Activated CD8-positive, alpha-beta T cell treated with anti-CD3 and anti-CD28 coated beads for 36 hours (primary cell): Measurements from ENCODE around the gene TMEM98. TPM values are rescaled to one million over a fixed set of nuclear protein-coding genes. Genes with fewer than 3 reads are reported as not detected.

Experiments used
- ATAC-seq: fragments of 200-7000 bp; cut with Tn5 transposase; one replicate; pipeline ENCODE4 v1.10.0; 2021; ENCODE audit warnings: mild to moderate bottlenecking, moderate library complexity
- CTCF ChIA-PET: fragments of 350-600 bp; sonication (Branson Sonifier 250); formaldehyde crosslinking; loops from one replicate; lab custom pipeline; 2021; ENCODE audit warnings: antibody characterized with exemption; lab: Charles Lee
- POLR2A ChIA-PET: fragments of 350-600 bp; sonication (Branson Sonifier 250); formaldehyde crosslinking; loops from one replicate; lab custom pipeline; 2021; ENCODE audit warnings: antibody characterized with exemption; lab: Charles Lee
- DNase-seq: peaks from one replicate; pipeline ENCODE4 v3.0.0-alpha.2; 2020
- H3K27ac Mint-ChIP-seq: one replicate; pipeline ENCODE4 v1.8.0; 2021; ENCODE audit warnings: mild to moderate bottlenecking, mixed read lengths
- H3K27me3 Mint-ChIP-seq: one replicate; pipeline ENCODE4 v1.8.0; 2021; ENCODE audit warnings: mixed read lengths
- H3K36me3 Mint-ChIP-seq: one replicate; pipeline ENCODE4 v1.8.0; 2021; ENCODE audit warnings: low read depth, mixed read lengths
- H3K4me1 Mint-ChIP-seq: one replicate; pipeline ENCODE4 v1.8.0; 2021; ENCODE audit warnings: low read depth, mixed read lengths
- H3K4me3 Mint-ChIP-seq: one replicate; pipeline ENCODE4 v1.8.0; 2021; ENCODE audit warnings: mild to moderate bottlenecking, moderate library complexity, mixed read lengths
- H3K9me3 Mint-ChIP-seq: one replicate; pipeline ENCODE4 v1.8.0; 2021; ENCODE audit warnings: mixed read lengths
- CTCF ChIP-seq: fragments of 200-600 bp; IDR thresholded peaks from one replicate; pipeline ENCODE4 v1.8.0; 2022; ENCODE audit warnings: antibody characterized with exemption, mild to moderate bottlenecking
- intact Hi-C: fragments of 100-400 bp; cut with micrococcal nuclease; formaldehyde crosslinking; loops from one replicate; pipeline ENCODE4 v1.10.0; 2022
- total RNA-seq, 2 experiments: library from RNA; stranded (reverse); gene quantifications; one replicate each; pipeline ENCODE4 v1.2.3, GENCODE V29; 2021

Gene TMEM98
- total RNA-seq, 2 experiments from 2014 or later = not detected

- no peak for TF ChIP-seq CTCF
- DNase-seq (no peak), ATAC-seq (no peak)
- H3K36me3 Mint-ChIP-seq = no peaks in the 10 kb centered on the region
- ChIA-PET POLR2A (no interaction called here), CTCF (interaction anchor here (0.7 to 1.8 kb wide), 19 partner anchors 9 to 810 kb away, joined by 3 to 8 read pairs (median 3); no protein-coding TSS in a partner anchor)
- no peak overlapping the region for H3K4me3 Mint-ChIP-seq
- intact Hi-C loops = no loop called here
- H3K27me3 Mint-ChIP-seq = peaks cover 9% of the 10 kb centered on the region
- peaks cover 2% of the 10 kb centered on the region for H3K9me3 Mint-ChIP-seq
- H3K27ac Mint-ChIP-seq = no peak overlapping the region
- H3K4me1 Mint-ChIP-seq = peaks cover 3% of the 10 kb centered on the region
These were observed 12.9 kb downstream of the TMEM98 start for GRCh38 chr17:32940706-32941390.

GRCh38 chr17:32941419-32942032 is 13.6 kb downstream of the TMEM98 start:
- Mint-ChIP-seq H3K36me3 (no peaks in the 10 kb centered on the region), H3K27ac (no peak overlapping the region), H3K27me3 (peaks cover 9% of the 10 kb centered on the region), H3K4me1 (peaks cover 3% of the 10 kb centered on the region), H3K4me3 (no peak overlapping the region), H3K9me3 (peaks cover 2% of the 10 kb centered on the region)
- intact Hi-C loops = no loop called here
- ATAC-seq (no peak), DNase-seq (no peak)
- ChIA-PET POLR2A (no interaction called here), CTCF (interaction anchor here (0.6 to 1.8 kb wide), 21 partner anchors 8 to 470 kb away, joined by 3 to 8 read pairs (median 3); partner anchors contain the start of gene MYO1D)
- peak; percentile 64 for TF ChIP-seq CTCF

DNA sequence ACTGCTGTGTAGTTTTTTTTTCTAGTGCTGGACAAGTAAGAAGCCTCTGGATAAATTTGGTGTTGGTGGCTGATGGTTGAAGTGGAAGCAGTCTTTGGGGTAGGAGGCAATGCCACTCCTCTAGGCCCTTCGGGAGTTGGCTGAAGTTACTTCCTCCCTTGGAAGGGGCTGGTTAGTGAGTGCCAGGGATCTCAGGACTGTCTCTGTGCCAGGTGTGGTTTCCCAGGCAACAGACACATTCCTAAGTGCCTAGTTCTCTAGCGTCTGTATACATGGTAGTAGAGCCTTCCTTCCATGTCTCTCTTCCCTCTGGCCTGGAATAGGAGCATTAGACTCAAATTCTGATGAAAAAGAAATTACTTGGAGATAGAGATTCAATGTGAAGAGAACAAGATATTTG is 15.3 kb downstream of the TMEM98 start:
- H3K36me3 Mint-ChIP-seq = no peaks in the 10 kb centered on the region
- ATAC-seq (no peak), DNase-seq (no peak)
- no peaks in the 10 kb centered on the region for H3K4me1 Mint-ChIP-seq
- H3K4me3 Mint-ChIP-seq = no peak overlapping the region
- ChIA-PET POLR2A (no interaction called here), CTCF (interaction anchor here (1.2 kb wide), 1 partner anchor 27 kb away, joined by 3 read pairs; no protein-coding TSS in a partner anchor)
- H3K27me3 Mint-ChIP-seq = peaks cover 3% of the 10 kb centered on the region
- no peak for TF ChIP-seq CTCF
- H3K27ac Mint-ChIP-seq = no peak overlapping the region
- H3K9me3 Mint-ChIP-seq = peaks cover 2% of the 10 kb centered on the region
- intact Hi-C loops = no loop called here

DNA sequence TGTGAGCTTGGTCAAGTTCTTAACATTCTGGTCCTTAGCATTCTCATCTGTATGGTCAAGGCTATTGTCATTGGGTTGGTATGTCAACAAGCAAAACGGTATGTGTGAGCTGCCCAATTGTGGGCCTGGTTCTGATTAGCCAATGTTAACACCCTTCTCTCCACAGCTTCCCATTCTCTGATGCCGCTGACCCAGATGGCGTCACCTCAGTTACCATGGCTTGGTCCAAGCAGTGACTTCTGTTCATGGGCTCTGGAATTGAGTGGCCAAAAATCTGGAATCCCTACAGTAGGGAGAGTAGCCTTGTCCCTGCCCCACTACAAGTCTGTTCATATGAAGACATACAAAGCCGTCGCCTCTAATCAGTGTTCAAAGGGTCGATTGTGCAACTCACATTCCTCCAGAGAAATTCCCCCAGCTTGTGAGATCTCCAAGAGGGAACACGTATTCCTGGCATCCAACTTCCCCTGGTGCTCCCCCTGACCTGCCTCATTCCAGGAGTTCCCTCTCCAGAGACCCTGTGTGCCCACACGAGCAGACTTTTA is 15.8 kb downstream of the TMEM98 start:
- Mint-ChIP-seq H3K27me3 (peaks cover 3% of the 10 kb centered on the region), H3K4me1 (no peaks in the 10 kb centered on the region), H3K4me3 (no peak overlapping the region), H3K36me3 (no peaks in the 10 kb centered on the region), H3K27ac (no peak overlapping the region), H3K9me3 (peaks cover 2% of the 10 kb centered on the region)
- no peak for ATAC-seq
- intact Hi-C loops = no loop called here
- no peak for DNase-seq
- ChIA-PET CTCF (interaction anchor here (1.2 kb wide), 1 partner anchor 27 kb away, joined by 3 read pairs; no protein-coding TSS in a partner anchor), POLR2A (no interaction called here)
- TF ChIP-seq CTCF = no peak
